ENCODE data around the gene FANK1.

GRCh38 chr10:126001576-126001975, 105.2 kb downstream of the FANK1 start:
- no peak for TF ChIP-seq CTCF (IDR thresholded peaks at IDR 0.05; ENCODE audit: poor library complexity)
- no peak for TF ChIP-seq EZH2 (IDR thresholded peaks at IDR 0.05; ENCODE audit: borderline replicate concordance)
